Glutamatergic neuron (in vitro differentiated cells): ENCODE data around the gene MME. TPM values are rescaled to one million over a fixed set of nuclear protein-coding genes. Genes with fewer than 3 reads are reported as not detected.
"Not testable (repeated sequence)": the region's sequence is repeated elsewhere in the genome, so short reads cannot be mapped to it uniquely, and the experiment has no call there.

Experiments used
- DNase-seq: peaks from one replicate; pipeline ENCODE4 v3.0.0; 2022
- H3K27ac Mint-ChIP-seq: one replicate; pipeline ENCODE4 v1.8.0; 2020; ENCODE audit warnings: mild to moderate bottlenecking, mixed read lengths, inconsistent platforms; ENCODE audit not compliant: unreplicated experiment
- H3K27me3 Mint-ChIP-seq: one replicate; pipeline ENCODE4 v1.8.0; 2020; ENCODE audit warnings: mild to moderate bottlenecking, moderate library complexity, mixed read lengths, inconsistent platforms; ENCODE audit not compliant: unreplicated experiment
- H3K36me3 Mint-ChIP-seq: one replicate; pipeline ENCODE4 v1.8.0; 2020; ENCODE audit warnings: mild to moderate bottlenecking, mixed read lengths, inconsistent platforms; ENCODE audit not compliant: unreplicated experiment
- H3K4me1 Mint-ChIP-seq: one replicate; pipeline ENCODE4 v1.8.0; 2020; ENCODE audit warnings: mild to moderate bottlenecking, low read depth, mixed read lengths, inconsistent platforms; ENCODE audit not compliant: unreplicated experiment
- H3K4me3 Mint-ChIP-seq: one replicate; pipeline ENCODE4 v1.8.0; 2020; ENCODE audit warnings: mild to moderate bottlenecking, mixed read lengths, inconsistent platforms; ENCODE audit not compliant: unreplicated experiment
- H3K9me3 Mint-ChIP-seq: one replicate; pipeline ENCODE4 v1.8.0; 2020; ENCODE audit warnings: mild to moderate bottlenecking, moderate library complexity, mixed read lengths, inconsistent platforms; ENCODE audit not compliant: unreplicated experiment
- CTCF ChIP-seq: fragments of 200-600 bp; sonication (generic); IDR thresholded peaks from one replicate; pipeline ENCODE4 v1.5.0; 2021; ENCODE audit not compliant: partially characterized antibody, unreplicated experiment
- total RNA-seq: library from RNA; stranded (reverse); fragmentation: NEBNext Ultra II Directional; extraction: Animal tissue kit (Norgen Biotek cat#: 25700); gene quantifications from one replicate; pipeline ENCODE4 v1.2.1, GENCODE V29; 2021; ENCODE audit not compliant: unreplicated experiment

MME gene
- total RNA-seq, 1 donor from 2014 or later = 6.6 TPM

GRCh38 chr3:155211940-155212339 lies 131.8 kb downstream of the MME start:
- DNase-seq = no peak
- Mint-ChIP-seq H3K9me3 (no peaks in the 10 kb centered on the region), H3K36me3 (no peaks in the 10 kb centered on the region), H3K4me1 (no peaks in the 10 kb centered on the region), H3K27me3 (no peaks in the 10 kb centered on the region), H3K4me3 (no peak overlapping the region), H3K27ac (no peak overlapping the region)
- TF ChIP-seq CTCF = no peak

DNA sequence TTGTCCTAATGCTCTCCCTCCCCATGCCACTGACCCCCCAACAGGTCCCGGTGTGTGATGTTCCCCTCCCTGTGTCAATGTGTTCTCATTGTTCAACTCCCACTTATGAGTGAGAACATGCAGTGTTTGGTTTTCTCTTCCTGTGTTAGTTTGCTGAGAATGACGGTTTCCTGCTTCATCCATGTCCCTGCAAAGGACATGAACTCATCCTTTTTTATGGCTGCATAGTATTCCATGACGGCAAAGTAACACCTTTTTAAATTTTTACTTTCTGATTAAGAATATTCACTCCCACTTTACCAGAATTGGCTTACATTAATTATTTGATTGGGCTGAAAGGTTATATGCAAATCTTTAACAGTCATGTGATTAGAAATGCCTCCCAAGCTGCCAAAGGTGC lies 135.9 kb downstream of the MME start:
- H3K27ac Mint-ChIP-seq, H3K36me3 Mint-ChIP-seq, H3K4me1 Mint-ChIP-seq, H3K9me3 Mint-ChIP-seq, H3K27me3 Mint-ChIP-seq, DNase-seq, H3K4me3 Mint-ChIP-seq: not testable (repeated sequence)

DNA sequence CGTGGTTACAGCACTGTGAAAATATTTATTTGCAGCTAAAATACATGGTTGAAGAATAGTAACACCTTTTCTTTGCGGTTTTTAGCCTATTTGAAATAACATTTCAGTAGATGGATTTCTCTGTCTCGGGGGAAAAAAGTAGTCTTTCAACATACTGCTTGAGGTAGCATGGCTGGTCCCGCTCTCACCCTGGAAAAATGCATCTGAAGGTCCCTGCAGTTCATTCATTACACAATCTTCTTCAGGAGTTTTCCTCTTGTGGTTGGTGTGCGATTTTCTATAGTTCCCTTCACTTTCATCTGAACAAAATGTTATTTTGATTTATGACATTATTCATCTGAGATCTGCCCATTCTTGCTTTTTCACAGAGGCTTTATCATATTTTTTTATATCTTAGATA lies 137.5 kb downstream of the MME start:
- no peak for TF ChIP-seq CTCF
- peaks cover 4% of the 10 kb centered on the region for H3K36me3 Mint-ChIP-seq

DNA sequence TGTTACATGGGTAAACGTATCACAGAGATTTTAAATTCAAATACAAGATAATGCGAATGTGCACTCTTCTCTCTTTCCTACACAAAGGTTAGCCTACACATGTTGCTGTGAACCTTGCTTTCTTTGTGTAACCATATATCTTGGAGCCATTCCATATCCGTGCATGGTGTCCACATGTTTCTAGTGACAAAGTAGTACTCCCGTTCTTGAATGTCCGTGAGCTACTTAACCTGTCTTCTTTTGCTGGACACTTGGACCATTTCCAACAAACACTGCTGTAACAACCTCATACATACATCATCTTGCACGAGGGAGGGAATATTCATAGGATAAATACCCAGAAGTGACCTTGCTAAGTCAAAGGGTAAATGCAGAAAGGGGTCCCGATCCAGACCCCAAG lies 138.3 kb downstream of the MME start:
- no peak for TF ChIP-seq CTCF
- Mint-ChIP-seq H3K4me1 (no peaks in the 10 kb centered on the region), H3K9me3 (peaks cover 2% of the 10 kb centered on the region), H3K27me3 (peaks cover 2% of the 10 kb centered on the region), H3K4me3 (no peak overlapping the region), H3K36me3 (peaks cover 4% of the 10 kb centered on the region), H3K27ac (no peak overlapping the region)
- DNase-seq = no peak

More for the DNA sequence above, 137.5 kb downstream of the MME start:
- no peaks in the 10 kb centered on the region for H3K4me1 Mint-ChIP-seq
- H3K27ac Mint-ChIP-seq = no peak overlapping the region
- H3K9me3 Mint-ChIP-seq = peaks cover 2% of the 10 kb centered on the region
- no peaks in the 10 kb centered on the region for H3K27me3 Mint-ChIP-seq
- H3K4me3 Mint-ChIP-seq = no peak overlapping the region
- DNase-seq = no peak

DNA sequence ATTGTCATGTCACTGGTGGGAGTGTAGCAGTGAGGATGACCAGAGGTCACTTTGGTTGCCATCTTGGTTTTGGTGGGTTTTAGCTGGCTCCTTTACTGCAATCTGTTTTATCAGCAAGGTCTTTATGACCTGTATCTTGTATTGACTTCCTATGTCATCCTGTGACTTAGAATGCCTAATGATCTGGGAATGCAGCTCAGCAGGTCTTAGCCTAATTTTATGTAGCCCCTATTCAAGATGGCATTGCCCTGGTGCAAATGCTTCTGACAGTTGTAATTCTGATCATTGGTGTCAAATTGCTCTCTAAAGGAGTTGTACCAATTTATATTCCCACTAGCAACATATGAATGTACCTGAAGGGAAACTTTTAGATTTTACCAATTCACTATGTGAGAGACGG lies 139.0 kb downstream of the MME start:
- H3K9me3 Mint-ChIP-seq = peaks cover 2% of the 10 kb centered on the region
- no peak overlapping the region for H3K4me3 Mint-ChIP-seq
- DNase-seq = no peak
- no peak for TF ChIP-seq CTCF
- no peaks in the 10 kb centered on the region for H3K4me1 Mint-ChIP-seq
- peaks cover 3% of the 10 kb centered on the region for H3K27me3 Mint-ChIP-seq
- H3K36me3 Mint-ChIP-seq = peaks cover 4% of the 10 kb centered on the region
- no peak overlapping the region for H3K27ac Mint-ChIP-seq

DNA sequence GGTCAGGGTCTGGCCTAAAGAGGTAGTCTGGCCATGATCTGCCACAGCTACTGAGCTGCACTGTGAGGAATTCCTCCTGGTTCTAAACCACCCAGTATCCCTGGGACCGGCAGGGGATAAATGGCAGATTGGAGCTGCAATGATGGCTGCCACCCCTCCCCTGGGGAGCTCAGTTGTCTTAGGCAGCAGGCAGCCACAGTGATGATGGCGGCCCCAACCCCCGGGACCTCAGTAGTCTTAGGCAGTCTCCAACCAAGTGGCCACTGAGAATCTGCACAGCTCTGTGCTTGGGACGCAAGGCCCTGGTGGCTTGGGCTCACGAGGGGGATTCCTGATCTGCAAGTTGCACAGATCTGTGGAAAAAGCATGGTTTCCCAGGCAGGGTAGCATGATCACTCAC lies 145.3 kb downstream of the MME start:
- Mint-ChIP-seq H3K27me3 (peaks cover 3% of the 10 kb centered on the region), H3K9me3 (peaks cover 2% of the 10 kb centered on the region), H3K36me3 (peaks cover 3% of the 10 kb centered on the region), H3K4me1 (no peaks in the 10 kb centered on the region), H3K27ac (no peak overlapping the region), H3K4me3 (no peak overlapping the region)
- TF ChIP-seq CTCF = no peak
- peak; percentile 16 for DNase-seq
